Measurements from ENCODE around the gene MTO1.

- TF ChIP-seq, protein P1, sequence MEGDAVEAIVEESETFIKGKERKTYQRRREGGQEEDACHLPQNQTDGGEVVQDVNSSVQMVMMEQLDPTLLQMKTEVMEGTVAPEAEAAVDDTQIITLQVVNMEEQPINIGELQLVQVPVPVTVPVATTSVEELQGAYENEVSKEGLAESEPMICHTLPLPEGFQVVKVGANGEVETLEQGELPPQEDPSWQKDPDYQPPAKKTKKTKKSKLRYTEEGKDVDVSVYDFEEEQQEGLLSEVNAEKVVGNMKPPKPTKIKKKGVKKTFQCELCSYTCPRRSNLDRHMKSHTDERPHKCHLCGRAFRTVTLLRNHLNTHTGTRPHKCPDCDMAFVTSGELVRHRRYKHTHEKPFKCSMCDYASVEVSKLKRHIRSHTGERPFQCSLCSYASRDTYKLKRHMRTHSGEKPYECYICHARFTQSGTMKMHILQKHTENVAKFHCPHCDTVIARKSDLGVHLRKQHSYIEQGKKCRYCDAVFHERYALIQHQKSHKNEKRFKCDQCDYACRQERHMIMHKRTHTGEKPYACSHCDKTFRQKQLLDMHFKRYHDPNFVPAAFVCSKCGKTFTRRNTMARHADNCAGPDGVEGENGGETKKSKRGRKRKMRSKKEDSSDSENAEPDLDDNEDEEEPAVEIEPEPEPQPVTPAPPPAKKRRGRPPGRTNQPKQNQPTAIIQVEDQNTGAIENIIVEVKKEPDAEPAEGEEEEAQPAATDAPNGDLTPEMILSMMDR (conservative IDR thresholded peaks at IDR 0.05; ENCODE audit: low read depth, low read length) = no peak
- TF ChIP-seq POLR2A (IDR thresholded peaks at IDR 0.05; ENCODE audit: low read depth, low read length) (no peak), MXI1 (IDR thresholded peaks at IDR 0.05; ENCODE audit: borderline replicate concordance, low read depth, low read length) (no peak), CEBPB (IDR thresholded peaks at IDR 0.05; ENCODE audit: low read depth, low read length) (no peak), RAD21 (IDR thresholded peaks at IDR 0.05; ENCODE audit: low read length) (no peak), USF2 (IDR thresholded peaks at IDR 0.05; ENCODE audit: low read depth, low read length) (no peak), BHLHE40 (IDR thresholded peaks at IDR 0.05; ENCODE audit: low read depth, low read length) (no peak), SMC3 (IDR thresholded peaks at IDR 0.05; ENCODE audit: low read depth, low read length) (no peak), RFX5 (IDR thresholded peaks at IDR 0.05; ENCODE audit: low read depth, low read length) (no peak)
Observed at GRCh38 chr6:73435236-73435635, 26.3 kb upstream of the MTO1 start.

All from IMR-90 (cell line).